ENCODE measurements around the gene ERVFRD-1. TPM values are rescaled to one million over a fixed set of nuclear protein-coding genes. Genes with fewer than 3 reads are reported as not detected.

The ERVFRD-1 gene
- total RNA-seq, 3 donors from 2014 or later: 0.80 TPM; not detected in 2

DNA sequence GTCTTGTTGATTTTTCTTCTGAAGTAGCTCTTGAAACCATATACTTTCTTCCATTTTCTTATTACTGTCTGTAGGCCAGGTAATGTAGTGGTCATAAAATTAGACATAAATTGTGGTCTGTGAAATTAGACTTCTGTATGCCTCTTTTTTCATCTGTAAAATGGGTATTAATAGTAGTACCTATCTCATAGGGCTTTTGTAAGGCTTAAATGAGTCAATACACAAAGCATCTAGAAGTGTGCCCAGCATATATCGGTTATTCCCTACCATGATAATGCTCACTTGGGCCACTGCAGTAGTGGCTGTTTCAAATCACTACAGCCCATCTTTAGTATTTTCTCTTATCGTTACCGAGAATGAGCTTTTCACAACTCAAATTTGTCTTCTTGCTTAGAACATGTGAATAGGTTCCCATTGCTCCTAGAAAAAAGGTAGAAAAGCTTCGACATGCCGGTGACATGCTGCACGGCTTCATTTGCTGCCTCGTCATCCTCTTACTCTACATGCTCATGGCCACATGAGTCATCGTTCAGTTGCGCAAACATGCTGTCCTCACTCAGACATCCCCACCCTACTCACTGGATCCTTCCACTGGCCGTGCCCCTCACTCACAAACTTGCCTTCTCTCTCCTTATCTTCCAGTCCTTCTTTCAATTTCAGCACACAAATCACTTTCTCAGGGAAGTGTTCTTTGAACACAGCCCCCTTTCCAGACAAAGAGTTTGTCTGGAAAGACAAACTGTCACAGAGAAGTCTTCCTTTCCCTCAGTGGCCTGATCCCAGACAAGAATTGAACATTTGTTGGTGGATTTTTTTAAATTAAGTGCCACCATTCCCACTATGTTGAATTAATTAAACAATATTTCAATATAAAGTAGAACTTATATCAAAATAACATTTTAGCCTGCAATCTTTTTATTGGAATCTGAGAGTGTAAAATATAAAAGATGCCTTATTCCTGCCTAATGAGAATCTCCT lies 32.2 kb upstream of the ERVFRD-1 start:
- no peaks in the 10 kb centered on the region for H3K4me1 ChIP-seq
- H3K9me3 ChIP-seq: no peaks in the 10 kb centered on the region
- no peak overlapping the region for H3K4me3 ChIP-seq
- no peak for DNase-seq (ENCODE audit: low spot score in 2 of 2)
- TF ChIP-seq POLR2AphosphoS5 (IDR thresholded peaks at IDR 0.05) (peak in 1 of 3 donors; percentile 58), POLR2A (IDR thresholded peaks at IDR 0.05) (no peak)
- no peaks in the 10 kb centered on the region for H3K36me3 ChIP-seq
- H3K27ac ChIP-seq: no peak overlapping the region
- intact Hi-C loops (cut with DNase I; ENCODE audit: low total_unique reads): loop anchor here (5.0 kb wide), 1 partner anchor 354 kb away; no protein-coding TSS in a partner anchor
- no peaks in the 10 kb centered on the region for H3K27me3 ChIP-seq

GRCh38 chr6:11142296-11143027 lies 30.9 kb upstream of the ERVFRD-1 start:
- TF ChIP-seq CTCF (IDR thresholded peaks at IDR 0.05) (no peak), POLR2AphosphoS5 (IDR thresholded peaks at IDR 0.05) (no peak), POLR2A (IDR thresholded peaks at IDR 0.05) (no peak)
- no peak for DNase-seq (ENCODE audit: low spot score in 2 of 2)
- Histone ChIP-seq H3K4me3 (no peak overlapping the region), H3K36me3 (no peaks in the 10 kb centered on the region), H3K27ac (no peak overlapping the region), H3K9me3 (no peaks in the 10 kb centered on the region), H3K4me1 (no peaks in the 10 kb centered on the region), H3K27me3 (no peaks in the 10 kb centered on the region)
- intact Hi-C loops (cut with DNase I; ENCODE audit: low total_unique reads): loop anchor here (5.0 kb wide), 1 partner anchor 355 kb away; no protein-coding TSS in a partner anchor

GRCh38 chr6:11141295-11141694 lies 29.8 kb upstream of the ERVFRD-1 start:
- no peak for DNase-seq (ENCODE audit: low spot score in 2 of 2)
- H3K4me1 ChIP-seq: no peaks in the 10 kb centered on the region
- H3K9me3 ChIP-seq: no peaks in the 10 kb centered on the region
- no peak overlapping the region for H3K4me3 ChIP-seq
- no peaks in the 10 kb centered on the region for H3K36me3 ChIP-seq
- TF ChIP-seq CTCF (IDR thresholded peaks at IDR 0.05) (no peak), POLR2A (IDR thresholded peaks at IDR 0.05) (no peak), POLR2AphosphoS5 (IDR thresholded peaks at IDR 0.05) (no peak)
- intact Hi-C loops (cut with DNase I; ENCODE audit: low total_unique reads): loop anchor here (5.0 kb wide), 1 partner anchor 356 kb away; no protein-coding TSS in a partner anchor
- no peaks in the 10 kb centered on the region for H3K27me3 ChIP-seq
- H3K27ac ChIP-seq: no peak overlapping the region

GRCh38 chr6:11140056-11140455 lies 28.5 kb upstream of the ERVFRD-1 start:
- Histone ChIP-seq H3K27me3 (no peaks in the 10 kb centered on the region), H3K4me1 (no peaks in the 10 kb centered on the region), H3K27ac (no peak overlapping the region), H3K9me3 (no peaks in the 10 kb centered on the region), H3K4me3 (no peak overlapping the region), H3K36me3 (no peaks in the 10 kb centered on the region)
- intact Hi-C loops (cut with DNase I; ENCODE audit: low total_unique reads): loop anchor here (5.0 kb wide), 1 partner anchor 357 kb away; no protein-coding TSS in a partner anchor
- no peak for DNase-seq (ENCODE audit: low spot score in 2 of 2)
- TF ChIP-seq CTCF (IDR thresholded peaks at IDR 0.05) (no peak), POLR2AphosphoS5 (IDR thresholded peaks at IDR 0.05) (no peak), POLR2A (IDR thresholded peaks at IDR 0.05) (no peak)

- no peaks in the 10 kb centered on the region for H3K36me3 ChIP-seq
- no peaks in the 10 kb centered on the region for H3K4me1 ChIP-seq
- DNase-seq (ENCODE audit: low spot score in 2 of 2): no peak
- H3K27me3 ChIP-seq: no peaks in the 10 kb centered on the region
- no peaks in the 10 kb centered on the region for H3K9me3 ChIP-seq
- TF ChIP-seq POLR2AphosphoS5 (IDR thresholded peaks at IDR 0.05): no peak
- intact Hi-C loops (cut with DNase I; ENCODE audit: low total_unique reads): no loop called here
- no peak overlapping the region for H3K4me3 ChIP-seq
- H3K27ac ChIP-seq: no peak overlapping the region
These were observed 27.8 kb upstream of the ERVFRD-1 start for GRCh38 chr6:11139051-11139960.
